Liver (tissue), 9 donors: ENCODE measurements around the gene ENTR1. TPM values are rescaled to one million over a fixed set of nuclear protein-coding genes. Genes with fewer than 3 reads are reported as not detected.

Experiments
- DNase-seq: peaks from one replicate; pipeline ENCODE4 v3.0.0-alpha.2; 2017; ENCODE audit warnings: low spot score
- H3K27ac ChIP-seq, 2 donors: one replicate each; pipeline ENCODE4 v1.7.0; 2013; ENCODE audit warnings: inconsistent platforms in 2 of 2, low read length in 2 of 2, control low read depth in 1 of 2, low read depth in 1 of 2, mild to moderate bottlenecking in 1 of 2
- H3K27me3 ChIP-seq, 4 donors: one replicate each; pipeline versions ENCODE4 v1.6.1 to v1.7.0; 2013; ENCODE audit warnings: low read length in 3 of 4, inconsistent platforms in 1 of 4, mild to moderate bottlenecking in 1 of 4, moderate library complexity in 1 of 4; ENCODE audit not compliant: control insufficient read depth in 4 of 4, insufficient read depth in 4 of 4
- H3K36me3 ChIP-seq, 4 donors: one replicate each; pipeline versions ENCODE4 v1.6.1 to v1.7.0; 2013; ENCODE audit warnings: low read length in 3 of 4, mild to moderate bottlenecking in 3 of 4, low read depth in 1 of 4, moderate library complexity in 1 of 4; ENCODE audit not compliant: control insufficient read depth in 4 of 4, insufficient read depth in 3 of 4
- H3K4me1 ChIP-seq, 4 donors: one replicate each; pipeline versions ENCODE4 v1.6.1 to v1.7.0; 2013; ENCODE audit warnings: low read length in 3 of 4, mild to moderate bottlenecking in 3 of 4, moderate library complexity in 1 of 4; ENCODE audit not compliant: control insufficient read depth in 4 of 4, insufficient read depth in 4 of 4
- H3K4me3 ChIP-seq, 3 donors: one replicate each; pipeline versions ENCODE4 v1.6.1 to v1.7.0; 2013; ENCODE audit warnings: low read length in 3 of 3, control low read depth in 1 of 3, low read depth in 1 of 3, mild to moderate bottlenecking in 1 of 3
- H3K9ac ChIP-seq, 2 donors: one replicate each; pipeline ENCODE4 v1.7.0; 2013; ENCODE audit warnings: low read length in 2 of 2, mild to moderate bottlenecking in 2 of 2, moderate library complexity in 2 of 2, control low read depth in 1 of 2, low read depth in 1 of 2
- H3K9me3 ChIP-seq, 4 donors: one replicate each; pipeline versions ENCODE4 v1.6.1 to v1.7.0; 2013; ENCODE audit warnings: low read length in 3 of 4; ENCODE audit not compliant: control insufficient read depth in 4 of 4
- EGR1 ChIP-seq, 2 donors: IDR thresholded peaks; 2 replicates each; pipeline ENCODE4 v1.6.1; 2016 to 2018; ENCODE audit warnings: antibody characterized with exemption in 2 of 2, low read depth in 2 of 2
- HNF4A ChIP-seq, 2 donors: conservative IDR thresholded peaks; 2 replicates each; pipeline ENCODE4 v1.6.1; 2016; ENCODE audit warnings: antibody characterized with exemption in 2 of 2, mild to moderate bottlenecking in 2 of 2
- RAD21 ChIP-seq, 2 donors: IDR thresholded peaks; 2 replicates each; pipeline ENCODE4 v1.6.1; 2016; ENCODE audit warnings: antibody characterized with exemption in 2 of 2, mild to moderate bottlenecking in 2 of 2
- YY1 ChIP-seq: IDR thresholded peaks from 2 replicates; pipeline ENCODE4 v1.6.1; 2016; ENCODE audit warnings: antibody characterized with exemption, mild to moderate bottlenecking
- WGBS: extraction: QIAGEN DNeasy Blood & Tissue Kit; methylation state at CpG from one replicate; pipeline ENCODE4 v1.1.7; 2013; 5-methylcytosine and 5-hydroxymethylcytosine counted together
- polyA plus RNA-seq, 2 donors: library from polyadenylated mRNA; stranded (reverse) in 1 of 2; unstranded in 1 of 2; fragments of 200-250 nt in 1 of 2; fragments of >200 nt in 1 of 2; fragmentation: Nextera tagmentation in 1 of 2; extraction: Ambion mirVana in 1 of 2; gene quantifications; one replicate each; pipeline versions ENCODE4 v1.2.1 to v1.2.3, GENCODE V29; 2013 to 2015
- total RNA-seq, 2 donors: library from RNA; depleted of rRNA; stranded (reverse); fragments of >200 nt; gene quantifications; one replicate each; pipeline ENCODE4 v1.2.3, GENCODE V29; 2014
- TF ChIP-seq, protein P1 (sequence below): IDR thresholded peaks from 2 replicates; pipeline ENCODE4 v1.6.1; 2016; ENCODE audit warnings: antibody characterized with exemption, mild to moderate bottlenecking
- TF ChIP-seq, protein P2 (sequence below): IDR thresholded peaks from 2 replicates; pipeline ENCODE4 v1.6.1; 2016; ENCODE audit warnings: antibody characterized with exemption
- TF ChIP-seq, protein P3 (sequence below): IDR thresholded peaks from 2 replicates; pipeline ENCODE4 v1.6.1; 2016; ENCODE audit warnings: antibody characterized with exemption
- donor health status: healthy.
- donor health status: healthy.
- donor health status: healthy.
- donor health status: healthy.
- donor health status: healthy.

ENTR1 gene
- total and polyA plus RNA-seq, 4 donors = 11.0 to 28.1 (median 19.1) TPM

DNA sequence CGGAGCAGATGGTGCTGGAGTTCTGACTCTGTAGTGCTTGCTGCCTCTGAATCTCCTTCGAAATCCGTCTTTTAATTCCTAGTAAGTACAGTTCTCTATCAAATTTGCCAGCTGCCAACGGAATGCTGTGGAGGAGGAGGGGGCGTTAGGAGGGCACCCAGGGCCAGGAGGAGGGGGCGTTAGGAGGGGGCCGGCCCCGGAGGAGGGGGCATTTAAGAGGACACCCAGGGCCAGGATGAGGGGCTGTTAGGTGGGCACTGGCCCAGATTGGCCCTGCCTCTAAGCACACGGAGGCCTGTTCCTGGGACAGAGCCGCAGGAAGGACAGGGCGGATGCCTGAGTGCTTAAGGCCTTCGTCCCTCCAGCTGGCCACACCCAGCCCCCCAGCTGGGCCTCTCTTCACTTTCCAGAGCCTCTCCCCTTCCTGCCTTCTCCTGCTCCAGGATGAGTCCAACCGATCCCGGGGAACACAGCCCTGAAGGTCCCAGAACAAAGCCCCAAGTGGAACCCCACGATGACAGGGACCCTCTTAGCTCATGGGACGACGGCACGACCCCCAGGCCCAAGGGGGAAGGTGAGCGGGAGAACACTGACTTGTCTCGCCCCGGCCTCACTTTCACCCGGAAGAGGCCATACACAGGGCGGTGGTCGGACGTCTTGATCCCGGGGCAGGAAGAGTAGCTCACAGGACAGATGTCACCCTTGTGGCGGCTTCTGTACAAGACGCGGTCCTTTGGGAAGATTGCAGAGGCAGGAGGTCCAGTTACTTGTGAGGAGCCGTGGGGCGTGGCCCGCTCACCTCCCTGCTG is 19.5 kb upstream of the ENTR1 start:
- Histone ChIP-seq H3K4me3 (no peak overlapping the region), H3K27me3 (no peaks in the 10 kb centered on the region), H3K9me3 (no peaks in the 10 kb centered on the region), H3K4me1 (no peaks in the 10 kb centered on the region), H3K27ac (no peak overlapping the region), H3K9ac (no peak overlapping the region), H3K36me3 (peaks cover 9 to 29% (median 13%) of the 10 kb centered on the region in 4 donors)
- WGBS = 89% methylated on average over 32 of the region's 32 CpGs
- TF ChIP-seq EGR1 (IDR thresholded peaks at IDR 0.05; ENCODE audit: low read depth in 2 of 2) (no peak), RAD21 (IDR thresholded peaks at IDR 0.05) (no peak), HNF4A (conservative IDR thresholded peaks at IDR 0.05) (no peak), YY1 (no peak)
- TF ChIP-seq, protein P1, sequence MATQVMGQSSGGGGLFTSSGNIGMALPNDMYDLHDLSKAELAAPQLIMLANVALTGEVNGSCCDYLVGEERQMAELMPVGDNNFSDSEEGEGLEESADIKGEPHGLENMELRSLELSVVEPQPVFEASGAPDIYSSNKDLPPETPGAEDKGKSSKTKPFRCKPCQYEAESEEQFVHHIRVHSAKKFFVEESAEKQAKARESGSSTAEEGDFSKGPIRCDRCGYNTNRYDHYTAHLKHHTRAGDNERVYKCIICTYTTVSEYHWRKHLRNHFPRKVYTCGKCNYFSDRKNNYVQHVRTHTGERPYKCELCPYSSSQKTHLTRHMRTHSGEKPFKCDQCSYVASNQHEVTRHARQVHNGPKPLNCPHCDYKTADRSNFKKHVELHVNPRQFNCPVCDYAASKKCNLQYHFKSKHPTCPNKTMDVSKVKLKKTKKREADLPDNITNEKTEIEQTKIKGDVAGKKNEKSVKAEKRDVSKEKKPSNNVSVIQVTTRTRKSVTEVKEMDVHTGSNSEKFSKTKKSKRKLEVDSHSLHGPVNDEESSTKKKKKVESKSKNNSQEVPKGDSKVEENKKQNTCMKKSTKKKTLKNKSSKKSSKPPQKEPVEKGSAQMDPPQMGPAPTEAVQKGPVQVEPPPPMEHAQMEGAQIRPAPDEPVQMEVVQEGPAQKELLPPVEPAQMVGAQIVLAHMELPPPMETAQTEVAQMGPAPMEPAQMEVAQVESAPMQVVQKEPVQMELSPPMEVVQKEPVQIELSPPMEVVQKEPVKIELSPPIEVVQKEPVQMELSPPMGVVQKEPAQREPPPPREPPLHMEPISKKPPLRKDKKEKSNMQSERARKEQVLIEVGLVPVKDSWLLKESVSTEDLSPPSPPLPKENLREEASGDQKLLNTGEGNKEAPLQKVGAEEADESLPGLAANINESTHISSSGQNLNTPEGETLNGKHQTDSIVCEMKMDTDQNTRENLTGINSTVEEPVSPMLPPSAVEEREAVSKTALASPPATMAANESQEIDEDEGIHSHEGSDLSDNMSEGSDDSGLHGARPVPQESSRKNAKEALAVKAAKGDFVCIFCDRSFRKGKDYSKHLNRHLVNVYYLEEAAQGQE = no peak
- TF ChIP-seq, protein P2, sequence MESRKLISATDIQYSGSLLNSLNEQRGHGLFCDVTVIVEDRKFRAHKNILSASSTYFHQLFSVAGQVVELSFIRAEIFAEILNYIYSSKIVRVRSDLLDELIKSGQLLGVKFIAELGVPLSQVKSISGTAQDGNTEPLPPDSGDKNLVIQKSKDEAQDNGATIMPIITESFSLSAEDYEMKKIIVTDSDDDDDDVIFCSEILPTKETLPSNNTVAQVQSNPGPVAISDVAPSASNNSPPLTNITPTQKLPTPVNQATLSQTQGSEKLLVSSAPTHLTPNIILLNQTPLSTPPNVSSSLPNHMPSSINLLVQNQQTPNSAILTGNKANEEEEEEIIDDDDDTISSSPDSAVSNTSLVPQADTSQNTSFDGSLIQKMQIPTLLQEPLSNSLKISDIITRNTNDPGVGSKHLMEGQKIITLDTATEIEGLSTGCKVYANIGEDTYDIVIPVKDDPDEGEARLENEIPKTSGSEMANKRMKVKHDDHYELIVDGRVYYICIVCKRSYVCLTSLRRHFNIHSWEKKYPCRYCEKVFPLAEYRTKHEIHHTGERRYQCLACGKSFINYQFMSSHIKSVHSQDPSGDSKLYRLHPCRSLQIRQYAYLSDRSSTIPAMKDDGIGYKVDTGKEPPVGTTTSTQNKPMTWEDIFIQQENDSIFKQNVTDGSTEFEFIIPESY = no peak
- TF ChIP-seq, protein P3, sequence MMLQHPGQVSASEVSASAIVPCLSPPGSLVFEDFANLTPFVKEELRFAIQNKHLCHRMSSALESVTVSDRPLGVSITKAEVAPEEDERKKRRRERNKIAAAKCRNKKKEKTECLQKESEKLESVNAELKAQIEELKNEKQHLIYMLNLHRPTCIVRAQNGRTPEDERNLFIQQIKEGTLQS = no peak
- DNase-seq = no peak

DNA sequence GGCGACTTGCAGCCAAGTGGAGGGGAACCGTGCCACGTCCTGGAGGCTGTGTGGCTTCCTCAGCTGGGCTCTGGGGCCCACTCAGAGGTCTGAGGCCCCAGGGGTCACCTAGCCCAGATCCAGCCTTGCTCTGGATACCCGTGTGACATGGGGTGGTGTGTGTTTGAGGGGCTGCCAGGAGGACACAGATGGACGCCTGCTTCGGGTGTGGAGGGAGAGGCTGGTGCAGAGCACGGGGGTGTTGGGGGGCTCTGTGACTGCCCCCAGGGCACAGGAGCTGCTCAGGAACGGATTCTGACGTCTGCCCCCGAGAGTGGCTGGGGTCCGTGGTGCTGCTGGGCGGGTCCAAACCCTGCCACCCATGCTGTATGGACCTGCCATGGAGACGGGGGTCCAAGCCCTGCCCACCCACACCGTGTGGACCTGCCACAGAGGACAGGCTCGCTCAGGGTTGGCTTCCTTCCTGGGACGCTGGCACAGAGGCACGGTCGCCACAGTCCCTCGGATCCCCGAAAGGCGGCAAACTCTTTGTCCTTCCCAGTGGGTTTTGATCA is 18.7 kb upstream of the ENTR1 start:
- no peaks in the 10 kb centered on the region for H3K27me3 ChIP-seq
- no peaks in the 10 kb centered on the region for H3K4me1 ChIP-seq
- H3K9me3 ChIP-seq = no peaks in the 10 kb centered on the region
- WGBS = 94% methylated on average over 21 of the region's 21 CpGs
- H3K9ac ChIP-seq = no peak overlapping the region
- DNase-seq = no peak
- H3K4me3 ChIP-seq = no peak overlapping the region
- no peak overlapping the region for H3K27ac ChIP-seq
- H3K36me3 ChIP-seq = peaks cover 12 to 35% (median 16%) of the 10 kb centered on the region in 4 donors
- TF ChIP-seq, protein P1 = no peak
- no peak for TF ChIP-seq RAD21 (IDR thresholded peaks at IDR 0.05)
